ENCODE data around the gene NELL2.

NELL2 gene

GRCh38 chr12:44460261-44460660, 415.9 kb downstream of the NELL2 start:
- no peak for DNase-seq

GRCh38 chr12:44459569-44459968, 416.5 kb downstream of the NELL2 start:
- DNase-seq: no peak

Measured in fibroblast of skin of scalp (primary cell).